ENCODE measurements around the gene HLA-DPA1. TPM values are rescaled to one million over a fixed set of nuclear protein-coding genes. Genes with fewer than 3 reads are reported as not detected.
"Not testable (repeated sequence)": the region's sequence is repeated elsewhere in the genome, so short reads cannot be mapped to it uniquely, and the experiment has no call there.

Gene HLA-DPA1
- total RNA-seq, 1 experiment from 2014 or later, result 2.6 TPM

GRCh38 chr6:33064723-33065122, 8.7 kb downstream of the HLA-DPA1 start:
- H2BK15ac ChIP-seq (ENCODE audit: low read depth, low read length), result no peak overlapping the region
- no peak overlapping the region for H2AK5ac ChIP-seq (ENCODE audit: insufficient read length, low read length)
- H2AFZ ChIP-seq (ENCODE audit: low read length), result no peak overlapping the region
- H2BK12ac ChIP-seq (ENCODE audit: insufficient read length, low read depth, low read length), result no peak overlapping the region
- H4K20me1 ChIP-seq (ENCODE audit: control insufficient read depth, insufficient read depth, insufficient read length), result no peaks in the 10 kb centered on the region
- no peaks in the 10 kb centered on the region for H3K79me1 ChIP-seq (ENCODE audit: insufficient read depth, low read depth, low read length, poor library complexity, severe bottlenecking)
- Mint-ChIP-seq H3K36me3 (ENCODE audit: insufficient read depth in 1 of 3, low read depth in 3 of 3) (peaks cover 0 to 10% (median 3%) of the 10 kb centered on the region in 3 experiments; a peak in 3 of 7 replicates), H3K9me3 (peaks cover 14 to 17% of the 10 kb centered on the region in 2 experiments), H3K4me3 (no peak overlapping the region), H3K27me3 (ENCODE audit: low read depth) (peaks cover 8% of the 10 kb centered on the region), H3K27ac (no peak overlapping the region), H3K4me1 (0 out of 4 replicates have a peak, but pooled peaks cover 0 to 2% of the 10 kb centered on the region in 2 experiments)
- no peak overlapping the region for H4K91ac ChIP-seq (ENCODE audit: insufficient read length, low read depth, low read length)
- DNase-seq, result no peak
- H3K9ac ChIP-seq (ENCODE audit: extremely low read depth, insufficient read length, low read length), result no peak overlapping the region
- no peak overlapping the region for H2BK5ac ChIP-seq (ENCODE audit: insufficient read length, low read length)
- no peak overlapping the region for H3K14ac ChIP-seq (ENCODE audit: insufficient read depth, low read length)
- H3K4me1 ChIP-seq (ENCODE audit: insufficient read depth, low read length), result no peaks in the 10 kb centered on the region
- H3K79me2 ChIP-seq (ENCODE audit: insufficient read depth, low read length), result no peaks in the 10 kb centered on the region
- H3K56ac ChIP-seq (ENCODE audit: insufficient read length, low read depth, low read length), result no peak overlapping the region
- TF ChIP-seq, protein P1, sequence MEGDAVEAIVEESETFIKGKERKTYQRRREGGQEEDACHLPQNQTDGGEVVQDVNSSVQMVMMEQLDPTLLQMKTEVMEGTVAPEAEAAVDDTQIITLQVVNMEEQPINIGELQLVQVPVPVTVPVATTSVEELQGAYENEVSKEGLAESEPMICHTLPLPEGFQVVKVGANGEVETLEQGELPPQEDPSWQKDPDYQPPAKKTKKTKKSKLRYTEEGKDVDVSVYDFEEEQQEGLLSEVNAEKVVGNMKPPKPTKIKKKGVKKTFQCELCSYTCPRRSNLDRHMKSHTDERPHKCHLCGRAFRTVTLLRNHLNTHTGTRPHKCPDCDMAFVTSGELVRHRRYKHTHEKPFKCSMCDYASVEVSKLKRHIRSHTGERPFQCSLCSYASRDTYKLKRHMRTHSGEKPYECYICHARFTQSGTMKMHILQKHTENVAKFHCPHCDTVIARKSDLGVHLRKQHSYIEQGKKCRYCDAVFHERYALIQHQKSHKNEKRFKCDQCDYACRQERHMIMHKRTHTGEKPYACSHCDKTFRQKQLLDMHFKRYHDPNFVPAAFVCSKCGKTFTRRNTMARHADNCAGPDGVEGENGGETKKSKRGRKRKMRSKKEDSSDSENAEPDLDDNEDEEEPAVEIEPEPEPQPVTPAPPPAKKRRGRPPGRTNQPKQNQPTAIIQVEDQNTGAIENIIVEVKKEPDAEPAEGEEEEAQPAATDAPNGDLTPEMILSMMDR (conservative IDR thresholded peaks at IDR 0.05), result no peak
- H4K5ac ChIP-seq (ENCODE audit: insufficient read length, low read depth, low read length), result no peak overlapping the region
- H3K27me3 ChIP-seq (ENCODE audit: insufficient read depth, low read length), result no peaks in the 10 kb centered on the region
- H3K4me2 ChIP-seq (ENCODE audit: insufficient read depth, insufficient read length, low read length), result no peak overlapping the region
- WGBS (ENCODE audit: extremely low coverage, insufficient read length, low lambda C conversion rate), result no CpG with 5 or more reads among the region's 4 CpGs
- H3T11ph ChIP-seq (ENCODE audit: low read length), result no peak overlapping the region
- H4K8ac ChIP-seq (replicated peaks; ENCODE audit: insufficient read length, low read depth, low read length), result no peak overlapping the region
- no peak overlapping the region for H2BK120ac ChIP-seq (ENCODE audit: low read depth, low read length, poor library complexity, severe bottlenecking)
- no peak overlapping the region for H3K18ac ChIP-seq (ENCODE audit: insufficient read length, low read depth, low read length)
- no peak overlapping the region for H3K27ac ChIP-seq (ENCODE audit: insufficient read length, low read depth, low read length)
- no peak overlapping the region for H3K23ac ChIP-seq (ENCODE audit: insufficient read length, low read depth, low read length)
- H2BK20ac ChIP-seq (ENCODE audit: low read depth, low read length, poor library complexity, severe bottlenecking), result no peak overlapping the region
- H3K9me3 ChIP-seq (ENCODE audit: control insufficient read depth, low read depth, low read length), result no peaks in the 10 kb centered on the region
- no peaks in the 10 kb centered on the region for H3K23me2 ChIP-seq (ENCODE audit: insufficient read length, low read depth, low read length, poor library complexity, severe bottlenecking)
- no peak overlapping the region for H3K4ac ChIP-seq (ENCODE audit: low read depth, low read length)

GRCh38 chr6:33063435-33063834, 10.0 kb downstream of the HLA-DPA1 start:
- H3K4ac ChIP-seq (ENCODE audit: low read depth, low read length); H3K79me2 ChIP-seq (ENCODE audit: insufficient read depth, low read length); H2AFZ ChIP-seq (ENCODE audit: low read length); H3K23me2 ChIP-seq (ENCODE audit: insufficient read length, low read depth, low read length, poor library complexity, severe bottlenecking); H3K36me3 Mint-ChIP-seq (ENCODE audit: insufficient read depth in 1 of 3, low read depth in 3 of 3); DNase-seq; H3K14ac ChIP-seq (ENCODE audit: insufficient read depth, low read length); H3K9me3 ChIP-seq (ENCODE audit: control insufficient read depth, low read depth, low read length); H4K91ac ChIP-seq (ENCODE audit: insufficient read length, low read depth, low read length); H3K27me3 Mint-ChIP-seq (ENCODE audit: low read depth); H3K4me1 ChIP-seq (ENCODE audit: insufficient read depth, low read length); H2BK5ac ChIP-seq (ENCODE audit: insufficient read length, low read length); H2BK12ac ChIP-seq (ENCODE audit: insufficient read length, low read depth, low read length); H3K4me3 Mint-ChIP-seq; H3K9ac ChIP-seq (ENCODE audit: extremely low read depth, insufficient read length, low read length); H2BK20ac ChIP-seq (ENCODE audit: low read depth, low read length, poor library complexity, severe bottlenecking); H3K4me2 ChIP-seq (ENCODE audit: insufficient read depth, insufficient read length, low read length); H3K27me3 ChIP-seq (ENCODE audit: insufficient read depth, low read length); H3K79me1 ChIP-seq (ENCODE audit: insufficient read depth, low read depth, low read length, poor library complexity, severe bottlenecking); H3K56ac ChIP-seq (ENCODE audit: insufficient read length, low read depth, low read length); H2BK15ac ChIP-seq (ENCODE audit: low read depth, low read length); H4K8ac ChIP-seq (replicated peaks; ENCODE audit: insufficient read length, low read depth, low read length); H2BK120ac ChIP-seq (ENCODE audit: low read depth, low read length, poor library complexity, severe bottlenecking); H2AK5ac ChIP-seq (ENCODE audit: insufficient read length, low read length); H3T11ph ChIP-seq (ENCODE audit: low read length); H3K4me1 Mint-ChIP-seq; H3K27ac ChIP-seq (ENCODE audit: insufficient read length, low read depth, low read length); H3K23ac ChIP-seq (ENCODE audit: insufficient read length, low read depth, low read length); H4K20me1 ChIP-seq (ENCODE audit: control insufficient read depth, insufficient read depth, insufficient read length); H3K18ac ChIP-seq (ENCODE audit: insufficient read length, low read depth, low read length); H3K27ac Mint-ChIP-seq; H4K5ac ChIP-seq (ENCODE audit: insufficient read length, low read depth, low read length): not testable (repeated sequence)
- no CpG with 5 or more reads among the region's 5 CpGs for WGBS (ENCODE audit: extremely low coverage, insufficient read length, low lambda C conversion rate)
- peaks cover 14 to 17% of the 10 kb centered on the region in 2 experiments for H3K9me3 Mint-ChIP-seq

All from H9 (cell line).